Liver (tissue), 9 donors: ENCODE results near the gene PBOV1. TPM values are rescaled to one million over a fixed set of nuclear protein-coding genes. Genes with fewer than 3 reads are reported as not detected.

Experiments
- DNase-seq: peaks from one replicate; pipeline ENCODE4 v3.0.0-alpha.2; 2017; ENCODE audit warnings: low spot score
- H3K27ac ChIP-seq, 2 donors: one replicate each; pipeline ENCODE4 v1.7.0; 2013; ENCODE audit warnings: inconsistent platforms in 2 of 2, low read length in 2 of 2, control low read depth in 1 of 2, low read depth in 1 of 2, mild to moderate bottlenecking in 1 of 2
- H3K27me3 ChIP-seq, 4 donors: one replicate each; pipeline versions ENCODE4 v1.6.1 to v1.7.0; 2013; ENCODE audit warnings: low read length in 3 of 4, inconsistent platforms in 1 of 4, mild to moderate bottlenecking in 1 of 4, moderate library complexity in 1 of 4; ENCODE audit not compliant: control insufficient read depth in 4 of 4, insufficient read depth in 4 of 4
- H3K36me3 ChIP-seq, 4 donors: one replicate each; pipeline versions ENCODE4 v1.6.1 to v1.7.0; 2013; ENCODE audit warnings: low read length in 3 of 4, mild to moderate bottlenecking in 3 of 4, low read depth in 1 of 4, moderate library complexity in 1 of 4; ENCODE audit not compliant: control insufficient read depth in 4 of 4, insufficient read depth in 3 of 4
- H3K4me1 ChIP-seq, 4 donors: one replicate each; pipeline versions ENCODE4 v1.6.1 to v1.7.0; 2013; ENCODE audit warnings: low read length in 3 of 4, mild to moderate bottlenecking in 3 of 4, moderate library complexity in 1 of 4; ENCODE audit not compliant: control insufficient read depth in 4 of 4, insufficient read depth in 4 of 4
- H3K4me3 ChIP-seq, 3 donors: one replicate each; pipeline versions ENCODE4 v1.6.1 to v1.7.0; 2013; ENCODE audit warnings: low read length in 3 of 3, control low read depth in 1 of 3, low read depth in 1 of 3, mild to moderate bottlenecking in 1 of 3
- H3K9ac ChIP-seq, 2 donors: one replicate each; pipeline ENCODE4 v1.7.0; 2013; ENCODE audit warnings: low read length in 2 of 2, mild to moderate bottlenecking in 2 of 2, moderate library complexity in 2 of 2, control low read depth in 1 of 2, low read depth in 1 of 2
- H3K9me3 ChIP-seq, 4 donors: one replicate each; pipeline versions ENCODE4 v1.6.1 to v1.7.0; 2013; ENCODE audit warnings: low read length in 3 of 4; ENCODE audit not compliant: control insufficient read depth in 4 of 4
- CTCF ChIP-seq: fragments of 150-350 bp; IDR thresholded peaks from 2 replicates; pipeline ENCODE4 v1.5.1; 2017; ENCODE audit warnings: improper control_type of control experiment, low read depth, low read length; ENCODE audit not compliant: missing input control
- EGR1 ChIP-seq, 2 donors: IDR thresholded peaks; 2 replicates each; pipeline ENCODE4 v1.6.1; 2016 to 2018; ENCODE audit warnings: antibody characterized with exemption in 2 of 2, low read depth in 2 of 2
- FOXA1 ChIP-seq: IDR thresholded peaks from 2 replicates; pipeline ENCODE4 v1.6.1; 2016; ENCODE audit warnings: antibody characterized with exemption
- FOXA2 ChIP-seq: IDR thresholded peaks from 2 replicates; pipeline ENCODE4 v1.6.1; 2016; ENCODE audit warnings: antibody characterized with exemption
- GABPA ChIP-seq, 2 donors: IDR thresholded peaks in 1 of 2; conservative IDR thresholded peaks in 1 of 2; 2 replicates each; pipeline ENCODE4 v1.6.1; 2016; ENCODE audit warnings: antibody characterized with exemption in 2 of 2, mild to moderate bottlenecking in 1 of 2, moderate library complexity in 1 of 2
- HNF4A ChIP-seq, 2 donors: conservative IDR thresholded peaks; 2 replicates each; pipeline ENCODE4 v1.6.1; 2016; ENCODE audit warnings: antibody characterized with exemption in 2 of 2, mild to moderate bottlenecking in 2 of 2
- HNF4G ChIP-seq: IDR thresholded peaks from 2 replicates; pipeline ENCODE4 v1.6.1; 2016; ENCODE audit warnings: antibody characterized with exemption
- JUND ChIP-seq, 2 donors: IDR thresholded peaks; 2 replicates each; pipeline ENCODE4 v1.6.1; 2016; ENCODE audit warnings: antibody characterized with exemption in 2 of 2
- NR2F2 ChIP-seq: IDR thresholded peaks from 2 replicates; pipeline ENCODE4 v1.6.1; 2016; ENCODE audit warnings: antibody characterized with exemption
- RAD21 ChIP-seq, 2 donors: IDR thresholded peaks; 2 replicates each; pipeline ENCODE4 v1.6.1; 2016; ENCODE audit warnings: antibody characterized with exemption in 2 of 2, mild to moderate bottlenecking in 2 of 2
- RXRA ChIP-seq, 2 donors: IDR thresholded peaks; 2 replicates each; pipeline ENCODE4 v1.6.1; 2017 to 2018; ENCODE audit warnings: antibody characterized with exemption in 2 of 2, mild to moderate bottlenecking in 1 of 2
- SP1 ChIP-seq: IDR thresholded peaks from 2 replicates; pipeline ENCODE4 v1.6.1; 2018; ENCODE audit warnings: antibody characterized with exemption, mild to moderate bottlenecking
- TAF1 ChIP-seq: conservative IDR thresholded peaks from 2 replicates; pipeline ENCODE4 v1.6.1; 2016; ENCODE audit warnings: antibody characterized with exemption, mild to moderate bottlenecking
- YY1 ChIP-seq: IDR thresholded peaks from 2 replicates; pipeline ENCODE4 v1.6.1; 2016; ENCODE audit warnings: antibody characterized with exemption, mild to moderate bottlenecking
- ZBTB33 ChIP-seq: IDR thresholded peaks from 2 replicates; pipeline ENCODE4 v1.6.1; 2016; ENCODE audit warnings: antibody characterized with exemption
- WGBS: extraction: QIAGEN DNeasy Blood & Tissue Kit; methylation state at CpG from one replicate; pipeline ENCODE4 v1.1.7; 2013; 5-methylcytosine and 5-hydroxymethylcytosine counted together
- polyA plus RNA-seq, 2 donors: library from polyadenylated mRNA; stranded (reverse) in 1 of 2; unstranded in 1 of 2; fragments of 200-250 nt in 1 of 2; fragments of >200 nt in 1 of 2; fragmentation: Nextera tagmentation in 1 of 2; extraction: Ambion mirVana in 1 of 2; gene quantifications; one replicate each; pipeline versions ENCODE4 v1.2.1 to v1.2.3, GENCODE V29; 2013 to 2015
- total RNA-seq, 2 donors: library from RNA; depleted of rRNA; stranded (reverse); fragments of >200 nt; gene quantifications; one replicate each; pipeline ENCODE4 v1.2.3, GENCODE V29; 2014
- TF ChIP-seq, protein P1 (sequence below): IDR thresholded peaks from 2 replicates; pipeline ENCODE4 v1.6.1; 2016; ENCODE audit warnings: antibody characterized with exemption
- TF ChIP-seq, protein P2 (sequence below): IDR thresholded peaks from 2 replicates; pipeline ENCODE4 v1.6.1; 2016; ENCODE audit warnings: antibody characterized with exemption, mild to moderate bottlenecking
- TF ChIP-seq, protein P3 (sequence below): IDR thresholded peaks from 2 replicates; pipeline ENCODE4 v1.6.1; 2016; ENCODE audit warnings: antibody characterized with exemption
- donor health status: healthy.
- donor health status: healthy.
- donor health status: healthy.
- donor health status: healthy.
- donor health status: healthy.

Gene PBOV1
- total and polyA plus RNA-seq, 4 donors = not detected

- H3K27me3 ChIP-seq = peaks cover 0 to 3% (median 1%) of the 10 kb centered on the region in 4 donors
- H3K9ac ChIP-seq = no peak overlapping the region
- H3K27ac ChIP-seq = no peak overlapping the region
- no peaks in the 10 kb centered on the region for H3K4me1 ChIP-seq
- no peak for TF ChIP-seq CTCF
- TF ChIP-seq NR2F2 = no peak
- no peak for TF ChIP-seq EGR1 (IDR thresholded peaks at IDR 0.05; ENCODE audit: low read depth in 2 of 2)
- no peak for TF ChIP-seq JUND (IDR thresholded peaks at IDR 0.05)
- TF ChIP-seq, protein P1, sequence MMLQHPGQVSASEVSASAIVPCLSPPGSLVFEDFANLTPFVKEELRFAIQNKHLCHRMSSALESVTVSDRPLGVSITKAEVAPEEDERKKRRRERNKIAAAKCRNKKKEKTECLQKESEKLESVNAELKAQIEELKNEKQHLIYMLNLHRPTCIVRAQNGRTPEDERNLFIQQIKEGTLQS = no peak
- no peak for TF ChIP-seq HNF4A (conservative IDR thresholded peaks at IDR 0.05)
- no peak for TF ChIP-seq RAD21 (IDR thresholded peaks at IDR 0.05)
- TF ChIP-seq RXRA (IDR thresholded peaks at IDR 0.05) = no peak
- TF ChIP-seq HNF4G = no peak
- no peak for TF ChIP-seq YY1
- no peak for TF ChIP-seq SP1
- TF ChIP-seq ZBTB33 = no peak
- no peak for TF ChIP-seq FOXA2
- TF ChIP-seq, protein P2, sequence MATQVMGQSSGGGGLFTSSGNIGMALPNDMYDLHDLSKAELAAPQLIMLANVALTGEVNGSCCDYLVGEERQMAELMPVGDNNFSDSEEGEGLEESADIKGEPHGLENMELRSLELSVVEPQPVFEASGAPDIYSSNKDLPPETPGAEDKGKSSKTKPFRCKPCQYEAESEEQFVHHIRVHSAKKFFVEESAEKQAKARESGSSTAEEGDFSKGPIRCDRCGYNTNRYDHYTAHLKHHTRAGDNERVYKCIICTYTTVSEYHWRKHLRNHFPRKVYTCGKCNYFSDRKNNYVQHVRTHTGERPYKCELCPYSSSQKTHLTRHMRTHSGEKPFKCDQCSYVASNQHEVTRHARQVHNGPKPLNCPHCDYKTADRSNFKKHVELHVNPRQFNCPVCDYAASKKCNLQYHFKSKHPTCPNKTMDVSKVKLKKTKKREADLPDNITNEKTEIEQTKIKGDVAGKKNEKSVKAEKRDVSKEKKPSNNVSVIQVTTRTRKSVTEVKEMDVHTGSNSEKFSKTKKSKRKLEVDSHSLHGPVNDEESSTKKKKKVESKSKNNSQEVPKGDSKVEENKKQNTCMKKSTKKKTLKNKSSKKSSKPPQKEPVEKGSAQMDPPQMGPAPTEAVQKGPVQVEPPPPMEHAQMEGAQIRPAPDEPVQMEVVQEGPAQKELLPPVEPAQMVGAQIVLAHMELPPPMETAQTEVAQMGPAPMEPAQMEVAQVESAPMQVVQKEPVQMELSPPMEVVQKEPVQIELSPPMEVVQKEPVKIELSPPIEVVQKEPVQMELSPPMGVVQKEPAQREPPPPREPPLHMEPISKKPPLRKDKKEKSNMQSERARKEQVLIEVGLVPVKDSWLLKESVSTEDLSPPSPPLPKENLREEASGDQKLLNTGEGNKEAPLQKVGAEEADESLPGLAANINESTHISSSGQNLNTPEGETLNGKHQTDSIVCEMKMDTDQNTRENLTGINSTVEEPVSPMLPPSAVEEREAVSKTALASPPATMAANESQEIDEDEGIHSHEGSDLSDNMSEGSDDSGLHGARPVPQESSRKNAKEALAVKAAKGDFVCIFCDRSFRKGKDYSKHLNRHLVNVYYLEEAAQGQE = no peak
- TF ChIP-seq FOXA1 = no peak
- no peak for TF ChIP-seq TAF1
- no peak for TF ChIP-seq GABPA (IDR thresholded peaks at IDR 0.05 in 1 of 2, conservative IDR thresholded peaks at IDR 0.05 in 1 of 2)
- TF ChIP-seq, protein P3, sequence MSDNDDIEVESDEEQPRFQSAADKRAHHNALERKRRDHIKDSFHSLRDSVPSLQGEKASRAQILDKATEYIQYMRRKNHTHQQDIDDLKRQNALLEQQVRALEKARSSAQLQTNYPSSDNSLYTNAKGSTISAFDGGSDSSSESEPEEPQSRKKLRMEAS = no peak
- H3K4me3 ChIP-seq = no peak overlapping the region
- H3K36me3 ChIP-seq = no peaks in the 10 kb centered on the region
- H3K9me3 ChIP-seq = no peaks in the 10 kb centered on the region
- 93% methylated on average over 4 of the region's 4 CpGs for WGBS
- DNase-seq = no peak
Measured at GRCh38 chr6:138187156-138187555, 31.1 kb downstream of the PBOV1 start.
